Stimulated activated naive CD8-positive, alpha-beta T cell treated with anti-CD3 and anti-CD28 coated beads, Interleukin-15, amount 100 ng/mL, for 72 hours (primary cell): ENCODE measurements around the gene SLC18A2.

ENCODE experiments used
- ATAC-seq: fragments of 150-1000 bp; cut with Tn5 transposase; 2 replicates; pipeline ENCODE4 v1.10.0; 2021; ENCODE audit warnings: mild to moderate bottlenecking, moderate library complexity
- DNase-seq, 2 donors: peaks; one replicate each; pipeline ENCODE4 v3.0.0; 2021 to 2022
- H3K27ac Mint-ChIP-seq, 2 donors: one replicate each; pipeline ENCODE4 v1.8.0; 2022; ENCODE audit warnings: mild to moderate bottlenecking in 2 of 2, mixed read lengths in 2 of 2, moderate library complexity in 2 of 2
- H3K27me3 Mint-ChIP-seq: one replicate; pipeline ENCODE4 v1.8.0; 2022; ENCODE audit warnings: mixed read lengths
- H3K4me1 Mint-ChIP-seq: one replicate; pipeline ENCODE4 v1.8.0; 2022; ENCODE audit warnings: mild to moderate bottlenecking, mixed read lengths
- H3K4me3 Mint-ChIP-seq, 2 donors: one replicate each; pipeline ENCODE4 v1.8.0; 2022; ENCODE audit warnings: mild to moderate bottlenecking in 2 of 2, mixed read lengths in 2 of 2, moderate library complexity in 1 of 2
- H3K9me3 Mint-ChIP-seq, 2 donors: one replicate each; pipeline ENCODE4 v1.8.0; 2022; ENCODE audit warnings: mixed read lengths in 2 of 2

The SLC18A2 gene

DNA sequence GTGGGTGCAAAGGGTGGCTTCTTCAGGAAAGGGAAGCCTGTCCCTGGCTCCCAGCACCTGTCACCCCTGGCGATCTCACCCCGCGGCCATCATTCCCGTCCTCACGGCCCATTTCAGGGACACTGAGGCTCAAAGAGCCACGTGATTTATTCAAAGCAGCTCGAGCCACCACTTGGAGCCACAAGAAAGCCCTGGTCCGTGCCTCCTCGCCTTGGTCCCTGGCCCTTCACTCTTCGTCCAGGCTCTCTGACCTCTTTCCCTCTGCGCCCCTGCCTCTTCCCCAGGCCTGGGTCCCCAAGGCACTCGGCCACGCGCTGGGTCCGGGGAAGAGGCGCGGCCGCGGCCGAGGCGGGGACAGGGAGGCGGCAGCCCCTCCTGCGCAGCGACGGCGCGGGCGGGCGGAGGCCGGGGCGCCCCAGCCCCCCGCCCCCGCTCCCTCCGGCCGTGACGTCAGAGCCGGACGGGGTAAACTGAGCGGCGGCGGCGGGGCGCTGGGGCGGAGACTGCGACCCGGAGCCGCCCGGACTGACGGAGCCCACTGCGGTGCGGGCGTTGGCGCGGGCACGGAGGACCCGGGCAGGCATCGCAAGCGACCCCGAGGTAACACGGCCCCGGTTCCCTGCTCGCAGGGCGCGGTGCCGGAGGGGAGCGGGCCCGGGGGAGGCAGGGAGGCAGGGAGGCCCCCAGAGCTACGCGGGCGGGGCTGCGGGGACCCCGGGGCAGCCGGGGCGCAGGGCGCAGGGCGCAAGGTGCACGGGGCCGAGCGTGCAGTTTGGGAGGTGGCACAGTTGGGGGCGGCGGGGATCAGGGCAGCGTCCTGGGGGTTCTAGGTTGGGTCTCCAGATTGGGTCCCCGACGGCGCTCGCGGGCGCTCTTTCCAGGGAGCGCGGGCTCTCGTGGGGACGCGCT, at the start of gene SLC18A2:
Gene SLC18A2, plus strand, starts transcription at position 494 of the 909 bp plus-strand sequence. CDS start 580 bp downstream, outside the sequence.
- Mint-ChIP-seq H3K27ac (no peak within 1 kb of the TSS), H3K9me3 (no peaks in the 10 kb centered on the region), H3K4me3 (peak within 1 kb of the TSS; percentile 49 to 54), H3K27me3 (peaks cover 70% of the 10 kb centered on the region), H3K4me1 (no peaks in the 10 kb centered on the region)
- ATAC-seq: peak; percentile 62
- DNase-seq: no peak

DNA sequence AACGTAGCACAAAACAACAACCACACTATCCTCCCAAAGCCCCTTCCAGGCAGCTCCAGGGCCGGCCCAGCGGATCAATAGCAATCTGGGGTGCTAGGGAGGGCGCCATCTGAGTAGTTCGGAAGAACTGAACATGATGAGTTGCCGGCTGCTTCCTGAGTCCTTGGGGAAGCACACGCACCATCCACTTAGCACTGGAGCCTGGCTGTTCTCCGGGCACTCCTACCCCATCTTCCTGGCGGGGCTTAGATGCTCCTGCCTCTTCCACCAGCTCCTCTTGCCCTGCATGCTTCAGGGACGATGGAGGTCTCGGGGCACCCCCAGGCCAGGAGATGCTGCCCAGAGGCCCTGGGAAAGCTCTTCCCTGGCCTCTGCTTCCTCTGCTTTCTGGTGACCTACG, 43.7 kb upstream of the SLC18A2 start, which contains the start of gene KCNK18:
Gene KCNK18, plus strand, starts transcription at position 301 of the 400 bp plus-strand sequence. Its CDS starts 0 bp downstream, at position 301.
- H3K4me3 Mint-ChIP-seq: no peak within 1 kb of the TSS
- ATAC-seq (no peak), DNase-seq (no peak)
- no peaks in the 10 kb centered on the region for H3K27me3 Mint-ChIP-seq
- H3K9me3 Mint-ChIP-seq: peaks cover 4 to 7% of the 10 kb centered on the region in 2 donors
- H3K4me1 Mint-ChIP-seq: no peaks in the 10 kb centered on the region
- no peak within 1 kb of the TSS for H3K27ac Mint-ChIP-seq

DNA sequence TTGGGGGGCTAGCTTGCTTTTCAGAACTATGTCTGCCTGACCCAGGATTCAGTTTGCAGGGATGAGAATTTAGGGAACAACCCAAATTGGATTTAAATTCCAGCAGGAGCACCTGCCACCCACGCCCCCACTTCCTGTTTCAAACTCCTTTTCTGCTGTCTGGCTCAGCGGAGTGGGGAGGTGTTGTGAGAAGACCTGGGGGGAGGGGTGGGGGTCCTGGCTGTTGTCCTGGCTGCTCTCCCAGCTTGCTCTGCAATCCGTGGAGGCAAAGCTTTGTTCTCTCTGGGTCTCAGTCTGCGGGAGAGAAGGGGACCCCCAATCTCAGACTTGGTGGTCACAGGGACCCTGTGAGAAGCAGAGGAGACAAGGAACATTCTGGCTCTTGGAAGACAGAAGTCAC, 42.8 kb upstream of the SLC18A2 start:
- no peak overlapping the region for H3K27ac Mint-ChIP-seq
- ATAC-seq (no peak), DNase-seq (no peak)
- H3K9me3 Mint-ChIP-seq: peaks cover 4 to 7% of the 10 kb centered on the region in 2 donors
- H3K4me1 Mint-ChIP-seq: no peaks in the 10 kb centered on the region
- no peak overlapping the region for H3K4me3 Mint-ChIP-seq
- H3K27me3 Mint-ChIP-seq: no peaks in the 10 kb centered on the region

DNA sequence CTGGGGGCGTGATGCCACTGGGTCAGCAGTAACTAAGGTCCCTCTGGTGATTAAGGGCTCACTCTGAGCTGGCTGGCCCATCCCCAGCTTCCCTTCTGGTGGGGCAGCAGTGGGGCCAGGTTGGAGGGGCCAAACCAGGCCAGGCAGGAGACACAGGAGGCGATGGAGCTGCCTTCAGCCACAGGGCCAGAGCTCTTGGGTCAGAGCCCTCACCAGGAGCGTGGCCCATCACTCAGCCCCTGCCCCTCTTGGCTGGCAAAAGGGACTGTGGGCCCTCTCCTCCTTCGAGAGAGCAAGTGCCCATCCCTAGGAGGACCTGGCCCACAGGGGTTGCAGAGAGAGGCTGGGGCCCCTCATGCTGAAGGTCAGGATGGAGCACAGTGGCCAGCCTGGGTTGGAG, 39.1 kb upstream of the SLC18A2 start:
- no peak overlapping the region for H3K4me3 Mint-ChIP-seq
- H3K9me3 Mint-ChIP-seq: no peaks in the 10 kb centered on the region
- no peak for ATAC-seq
- no peak overlapping the region for H3K27ac Mint-ChIP-seq
- DNase-seq: no peak
- no peaks in the 10 kb centered on the region for H3K4me1 Mint-ChIP-seq
- H3K27me3 Mint-ChIP-seq: peaks cover 10% of the 10 kb centered on the region

DNA sequence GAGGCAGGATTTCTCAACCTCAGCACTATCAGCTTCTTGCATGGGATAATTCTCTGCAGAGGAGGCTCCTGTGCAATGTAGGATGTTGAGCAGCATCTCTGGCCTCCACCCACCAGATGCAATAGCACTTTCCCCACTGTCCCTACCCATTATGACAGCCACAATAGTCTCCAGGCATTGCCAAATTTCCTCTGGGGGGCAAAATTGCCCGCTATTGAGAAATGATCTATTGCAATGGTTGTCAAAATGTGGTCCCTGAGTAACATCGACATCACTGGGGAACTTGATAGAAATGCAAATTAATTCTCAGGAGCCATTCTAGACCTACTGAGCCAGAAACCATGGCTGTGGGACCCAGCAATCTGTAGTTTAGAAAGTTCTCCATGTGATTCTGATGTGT, 36.6 kb upstream of the SLC18A2 start:
- Mint-ChIP-seq H3K4me3 (no peak overlapping the region), H3K9me3 (no peaks in the 10 kb centered on the region), H3K27ac (no peak overlapping the region), H3K27me3 (peaks cover 27% of the 10 kb centered on the region), H3K4me1 (no peaks in the 10 kb centered on the region)
- no peak for DNase-seq
- ATAC-seq: no peak

DNA sequence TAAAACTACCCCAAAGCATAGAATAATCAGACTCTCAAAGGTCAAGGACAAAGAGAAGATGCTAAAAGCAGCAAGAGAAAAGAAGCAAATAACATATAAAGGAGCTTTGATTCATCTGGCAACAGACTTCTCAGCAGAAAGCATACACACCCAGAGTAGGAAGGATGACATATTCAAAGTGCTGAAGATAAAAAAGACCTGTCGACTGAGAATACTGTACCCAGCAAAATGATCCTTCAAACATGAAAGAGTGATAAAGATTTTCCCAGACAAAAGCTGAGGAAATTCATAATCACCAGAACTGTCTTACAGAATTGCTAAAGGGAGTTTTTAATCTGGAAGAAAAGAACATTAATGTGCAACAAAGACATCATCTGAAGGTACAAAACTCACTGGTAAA, 28.7 kb upstream of the SLC18A2 start:
- Mint-ChIP-seq H3K27ac (no peak overlapping the region), H3K27me3 (peaks cover 75% of the 10 kb centered on the region), H3K4me1 (peaks cover 12% of the 10 kb centered on the region), H3K4me3 (no peak overlapping the region), H3K9me3 (peaks cover 14 to 17% of the 10 kb centered on the region in 2 donors)
- ATAC-seq (no peak), DNase-seq (no peak)

DNA sequence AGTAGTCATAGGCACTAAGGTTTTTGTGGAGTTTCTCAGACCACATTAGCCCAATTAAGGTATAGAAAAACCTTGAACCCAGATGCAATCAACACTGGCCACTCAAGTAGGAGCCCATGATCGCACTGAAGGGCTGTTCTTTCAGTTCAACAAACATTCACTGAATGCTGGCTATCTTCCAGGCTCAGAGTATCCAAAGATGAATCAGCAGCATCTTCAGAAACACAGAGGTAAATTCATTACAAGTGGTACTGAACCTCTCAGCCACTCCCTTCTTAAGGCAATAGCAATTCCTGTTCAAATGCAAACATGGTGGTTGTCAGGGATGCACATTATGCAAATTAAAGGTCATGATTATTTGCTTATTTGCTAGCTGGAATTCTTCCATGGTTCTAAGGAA, 26.5 kb upstream of the SLC18A2 start:
- H3K27ac Mint-ChIP-seq: no peak overlapping the region
- H3K27me3 Mint-ChIP-seq: peaks cover 75% of the 10 kb centered on the region
- H3K4me1 Mint-ChIP-seq: peaks cover 15% of the 10 kb centered on the region
- H3K9me3 Mint-ChIP-seq: peaks cover 14 to 17% of the 10 kb centered on the region in 2 donors
- ATAC-seq: no peak
- no peak overlapping the region for H3K4me3 Mint-ChIP-seq
- DNase-seq: no peak

DNA sequence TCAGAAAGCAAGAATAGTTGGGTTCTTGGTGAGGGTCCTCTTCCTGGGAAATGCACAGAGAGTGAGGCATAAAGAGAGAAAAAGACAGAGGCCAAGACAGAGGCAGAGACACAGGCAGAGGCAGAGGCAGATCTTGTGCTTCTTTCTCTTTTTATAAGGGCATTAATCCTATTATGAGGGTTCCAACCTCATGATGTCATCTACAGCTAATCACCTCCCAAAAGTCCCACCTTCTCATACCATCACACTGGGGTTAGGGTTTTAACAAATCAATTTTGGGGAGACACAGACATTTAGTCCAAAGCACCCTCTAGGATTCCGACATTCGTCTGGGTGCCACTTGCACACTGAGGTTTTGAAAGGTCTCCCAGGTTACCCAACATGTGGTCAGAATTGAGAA, 25.8 kb upstream of the SLC18A2 start:
- Mint-ChIP-seq H3K27ac (no peak overlapping the region), H3K4me1 (peaks cover 15% of the 10 kb centered on the region), H3K9me3 (peaks cover 14 to 17% of the 10 kb centered on the region in 2 donors), H3K4me3 (no peak overlapping the region), H3K27me3 (peaks cover 74% of the 10 kb centered on the region)
- ATAC-seq: no peak
- DNase-seq: no peak

DNA sequence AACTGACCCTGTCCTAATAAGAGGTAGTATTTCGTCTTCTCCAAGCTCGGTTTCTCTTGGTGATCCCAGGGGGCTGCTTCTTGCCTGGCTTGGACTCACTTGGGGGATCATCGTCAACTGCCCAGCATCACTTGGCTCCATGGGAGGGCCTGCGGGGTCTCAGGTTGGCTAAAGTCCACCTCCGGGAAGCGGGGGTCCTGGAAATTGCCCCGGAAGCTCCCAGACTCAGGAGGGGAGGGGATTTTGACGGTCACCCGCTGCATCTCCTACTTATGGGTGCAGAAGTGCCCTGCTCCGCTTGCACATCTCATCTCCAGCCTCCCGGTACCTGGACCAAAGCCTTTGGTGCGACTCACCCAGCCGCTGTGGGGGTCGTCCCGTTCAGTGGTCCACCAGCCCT, 24.9 kb upstream of the SLC18A2 start:
- Mint-ChIP-seq H3K9me3 (peaks cover 11 to 13% of the 10 kb centered on the region in 2 donors), H3K4me1 (peaks cover 15% of the 10 kb centered on the region), H3K4me3 (peak overlapping the region; percentile 77 to 85), H3K27ac (no peak overlapping the region), H3K27me3 (peaks cover 74% of the 10 kb centered on the region)
- ATAC-seq (no peak), DNase-seq (no peak)

DNA sequence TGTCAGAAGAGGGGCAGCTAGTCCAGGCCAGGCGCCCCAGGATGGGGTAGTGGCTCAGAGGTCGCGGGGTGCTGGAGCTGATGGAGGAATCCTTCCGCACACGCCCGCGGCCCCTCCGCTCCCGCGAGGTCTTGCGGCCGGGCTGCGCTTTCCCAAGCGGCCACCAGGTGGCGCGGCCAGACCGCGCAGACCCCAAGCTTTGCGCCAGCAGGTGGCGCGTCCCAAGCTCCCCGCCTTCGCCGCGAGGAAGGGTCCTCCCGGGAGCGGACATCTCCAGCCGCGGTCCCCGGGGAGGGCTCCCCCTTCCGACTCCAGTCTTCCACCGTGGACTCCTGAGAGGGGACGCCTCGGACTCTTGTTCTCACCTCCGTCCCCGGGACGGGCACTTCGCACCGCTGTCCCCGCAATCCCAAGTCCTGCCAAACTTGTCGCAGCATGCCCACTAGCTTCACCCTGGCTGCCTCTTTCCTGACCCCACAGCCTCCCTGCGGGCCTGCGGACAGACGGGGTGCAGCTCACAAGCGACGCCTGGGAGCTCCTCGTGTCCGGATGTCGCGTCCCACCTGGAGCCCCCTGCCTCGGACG, 24.2 kb upstream of the SLC18A2 start:
- DNase-seq: peak; percentile 69 to 70
- peak overlapping the region; percentile 77 to 85 for H3K4me3 Mint-ChIP-seq
- peak; percentile 73 for ATAC-seq
- H3K9me3 Mint-ChIP-seq: peaks cover 4 to 6% of the 10 kb centered on the region in 2 donors
- peaks cover 70% of the 10 kb centered on the region for H3K27me3 Mint-ChIP-seq
- H3K27ac Mint-ChIP-seq: no peak overlapping the region
- peaks cover 15% of the 10 kb centered on the region for H3K4me1 Mint-ChIP-seq

DNA sequence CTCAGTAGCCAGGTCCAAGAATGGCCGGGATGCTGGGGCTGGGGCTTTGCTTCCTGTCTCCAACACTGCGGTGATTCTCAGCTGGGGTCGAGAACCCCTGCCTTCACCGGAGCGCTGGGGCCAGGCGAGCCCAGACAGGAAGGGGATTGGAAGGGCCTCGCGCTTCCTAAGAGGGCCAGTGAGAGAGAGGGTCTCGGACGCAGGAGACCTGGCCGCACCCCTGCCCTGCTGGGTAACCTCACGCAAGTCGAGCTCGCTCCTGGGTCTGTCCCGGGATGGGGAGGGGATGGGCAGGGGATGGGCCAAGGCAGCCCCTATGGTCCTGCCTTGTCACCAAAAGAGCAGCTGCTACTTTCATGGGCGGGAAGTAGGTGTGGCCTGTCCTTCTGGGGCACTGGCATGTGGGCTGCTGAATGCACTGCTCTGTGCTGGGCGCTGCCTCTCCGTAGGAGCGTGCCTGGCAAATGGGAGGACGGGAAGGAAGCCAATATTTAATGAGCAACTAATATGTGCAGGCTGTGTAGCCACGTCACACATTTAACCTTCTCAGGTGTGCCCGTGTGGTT, 23.6 kb upstream of the SLC18A2 start:
- peaks cover 69% of the 10 kb centered on the region for H3K27me3 Mint-ChIP-seq
- ATAC-seq (peak; percentile 68), DNase-seq (peak; percentile 21 to 22)
- peak overlapping the region; percentile 77 to 85 for H3K4me3 Mint-ChIP-seq
- H3K9me3 Mint-ChIP-seq: peaks cover 0 to under 1% of the 10 kb centered on the region in 2 donors
- peaks cover 15% of the 10 kb centered on the region for H3K4me1 Mint-ChIP-seq
- peak overlapping the region in 1 of 2 donors; percentile 55 for H3K27ac Mint-ChIP-seq

DNA sequence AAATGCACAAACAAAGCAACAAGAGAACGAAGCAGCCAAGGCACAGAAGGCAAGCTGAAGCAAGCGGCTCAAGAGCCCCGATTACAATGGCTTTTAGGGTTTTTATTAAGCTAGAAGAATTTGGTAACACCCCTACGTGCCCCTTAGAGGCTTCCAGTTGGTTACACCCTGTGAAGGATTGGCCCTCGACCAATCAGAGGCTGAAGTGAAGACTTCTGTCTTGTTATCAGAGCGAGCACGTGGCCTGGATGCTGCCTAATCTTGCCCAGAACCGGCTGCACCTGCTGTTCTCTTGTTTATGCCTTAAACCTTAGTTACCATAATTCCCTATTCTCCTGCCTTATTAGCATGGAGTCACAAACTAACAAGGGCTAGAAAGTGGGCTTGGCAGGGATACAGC, 22.3 kb upstream of the SLC18A2 start:
- Mint-ChIP-seq H3K27ac (no peak overlapping the region), H3K9me3 (no peaks in the 10 kb centered on the region), H3K4me3 (no peak overlapping the region), H3K4me1 (peaks cover 15% of the 10 kb centered on the region), H3K27me3 (peaks cover 62% of the 10 kb centered on the region)
- no peak for DNase-seq
- no peak for ATAC-seq

DNA sequence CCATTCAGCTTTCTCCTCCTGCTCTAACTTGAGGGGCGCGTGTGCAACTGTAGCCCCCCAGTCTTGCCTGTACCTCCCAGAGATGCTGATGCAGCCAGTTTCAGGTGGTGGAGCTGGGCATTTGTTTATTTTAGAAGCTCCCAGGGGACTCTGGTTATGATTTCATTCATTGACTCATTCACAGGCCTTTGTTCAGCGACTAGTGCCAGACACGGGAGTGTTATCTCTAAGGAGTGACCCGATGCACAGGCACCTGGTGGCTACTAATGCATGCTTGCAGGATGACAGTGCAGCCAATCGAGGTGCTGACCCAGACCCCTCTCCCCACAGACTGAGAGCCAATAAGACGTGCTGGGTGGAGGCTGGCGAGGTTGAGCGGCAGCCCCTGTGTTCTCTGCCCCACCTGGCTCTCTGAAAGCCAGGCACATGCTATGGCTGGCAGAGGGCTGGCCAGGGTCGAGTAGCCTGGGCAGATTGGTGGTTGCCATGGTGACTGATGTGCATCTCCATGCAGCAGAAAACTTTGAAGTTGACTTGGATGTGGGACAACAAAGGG, 19.7 kb upstream of the SLC18A2 start:
- DNase-seq: no peak
- no peak for ATAC-seq
- H3K9me3 Mint-ChIP-seq: no peaks in the 10 kb centered on the region
- H3K27me3 Mint-ChIP-seq: peaks cover 42% of the 10 kb centered on the region
- no peak overlapping the region for H3K4me3 Mint-ChIP-seq
- peaks cover 13% of the 10 kb centered on the region for H3K4me1 Mint-ChIP-seq
- no peak overlapping the region for H3K27ac Mint-ChIP-seq

DNA sequence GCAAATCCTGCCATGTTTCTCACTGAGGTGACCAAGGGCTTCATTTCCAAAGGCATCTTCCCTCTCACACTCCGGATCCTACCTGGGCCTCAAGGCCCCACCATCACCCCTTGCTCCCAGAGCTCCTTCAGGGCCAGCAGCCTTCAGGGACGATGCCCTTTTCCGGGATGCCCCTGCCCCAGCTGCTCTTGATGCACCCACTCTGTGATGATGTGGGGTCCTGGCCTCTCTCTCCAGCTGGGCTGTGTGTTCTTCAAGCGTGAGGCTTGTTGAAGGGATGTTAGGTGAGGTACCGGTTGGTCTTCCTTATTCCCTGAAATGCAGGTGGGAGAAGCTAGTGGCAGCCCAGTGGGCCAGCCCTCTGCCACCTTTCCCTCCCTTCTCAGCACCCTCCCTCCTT, 18.4 kb upstream of the SLC18A2 start:
- Mint-ChIP-seq H3K9me3 (no peaks in the 10 kb centered on the region), H3K4me3 (no peak overlapping the region), H3K4me1 (no peaks in the 10 kb centered on the region), H3K27ac (no peak overlapping the region), H3K27me3 (peaks cover 38% of the 10 kb centered on the region)
- no peak for ATAC-seq
- DNase-seq: no peak

DNA sequence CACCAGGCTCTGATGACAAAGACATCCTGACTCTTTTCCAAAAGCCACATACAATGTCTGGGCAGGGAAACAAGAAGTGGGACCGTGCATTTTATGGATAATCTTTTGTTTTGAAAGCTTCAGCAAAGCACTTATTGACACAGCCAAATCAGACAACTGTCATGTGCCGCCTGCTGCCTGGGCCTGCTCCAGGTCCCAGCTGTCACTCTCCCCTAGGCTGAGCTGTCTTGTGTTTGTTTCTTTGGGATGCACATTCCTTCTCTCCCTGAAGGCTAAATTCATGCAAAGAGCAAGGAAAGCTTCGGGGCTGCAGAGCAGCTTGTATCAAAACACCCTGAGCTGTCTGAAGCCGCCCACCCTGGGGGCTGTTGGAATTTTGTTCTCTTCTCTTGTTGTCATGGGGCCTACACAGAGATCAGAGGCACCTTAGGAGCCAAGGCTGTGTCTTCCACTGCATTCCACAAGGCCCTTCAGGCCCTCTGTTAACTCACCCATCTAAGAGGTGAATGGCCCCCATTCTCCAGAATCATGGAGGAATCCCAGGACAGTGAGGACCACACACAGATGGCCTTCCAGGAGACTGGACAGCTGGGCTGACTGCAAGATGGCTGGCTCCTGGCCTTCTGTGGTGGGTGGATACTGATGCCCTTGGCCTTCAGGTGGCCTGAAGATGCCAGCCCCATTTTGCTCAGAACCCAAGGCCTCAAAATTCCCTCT, 17.8 kb upstream of the SLC18A2 start:
- Mint-ChIP-seq H3K4me3 (no peak overlapping the region), H3K4me1 (no peaks in the 10 kb centered on the region), H3K27me3 (peaks cover 38% of the 10 kb centered on the region), H3K9me3 (no peaks in the 10 kb centered on the region), H3K27ac (no peak overlapping the region)
- DNase-seq: no peak
- ATAC-seq: no peak
